H1 (cell line): ENCODE measurements around the gene OGDH. TPM values are rescaled to one million over a fixed set of nuclear protein-coding genes. Genes with fewer than 3 reads are reported as not detected.

Experiments
- CTCF ChIA-PET: fragments of 300-600 bp; sonication (Branson Sonifier 250); formaldehyde crosslinking; loops from one replicate; lab custom pipeline; 2021; ENCODE audit not compliant: partially characterized antibody; lab: Charles Lee
- POLR2A ChIA-PET: fragments of 300-600 bp; sonication (Branson Sonifier 250); formaldehyde crosslinking; loops from one replicate; lab custom pipeline; 2021; ENCODE audit warnings: inconsistent platforms; ENCODE audit not compliant: partially characterized antibody; lab: Charles Lee
- DNase-seq, 2 experiments: peaks; one replicate each; pipeline versions ENCODE4 v3.0.0 to v3.0.0-alpha.2; 2010 to 2022; ENCODE audit warnings: low spot score in 2 of 2, low read depth in 1 of 2, mixed read lengths in 1 of 2
- FAIRE-seq: peaks from 2 replicates; lab custom pipeline; 2011; peaks lifted over from hg19 to GRCh38; lab: Jason Lieb, UNC
- H2AFZ ChIP-seq: 2 replicates; pipeline ENCODE4 v1.8.1; 2012; ENCODE audit warnings: low read length, inconsistent platforms
- H2AK5ac ChIP-seq: 2 replicates; pipeline ENCODE4 v1.6.1; 2013; ENCODE audit warnings: low read depth, low read length
- H2BK120ac ChIP-seq: replicated peaks from 2 replicates; pipeline ENCODE3; 2013; ENCODE audit warnings: low read depth, low read length, inconsistent platforms
- H2BK12ac ChIP-seq: 2 replicates; pipeline ENCODE4 v1.6.1; 2013; ENCODE audit warnings: low read depth, low read length
- H2BK15ac ChIP-seq: 2 replicates; pipeline ENCODE4 v1.6.1; 2013; ENCODE audit warnings: low read length
- H2BK20ac ChIP-seq: 2 replicates; pipeline ENCODE4 v1.6.1; 2013; ENCODE audit warnings: low read length
- H2BK5ac ChIP-seq: 2 replicates; pipeline ENCODE4 v1.6.1; 2013; ENCODE audit warnings: low read depth, low read length
- H3K14ac ChIP-seq: 2 replicates; pipeline ENCODE4 v1.6.1; 2013; ENCODE audit warnings: inconsistent platforms; ENCODE audit not compliant: insufficient read length
- H3K18ac ChIP-seq: 2 replicates; pipeline ENCODE4 v1.6.1; 2013; ENCODE audit warnings: low read length; ENCODE audit errors: extremely low read depth
- H3K23ac ChIP-seq: 2 replicates; pipeline ENCODE4 v1.6.1; 2013; ENCODE audit warnings: inconsistent platforms; ENCODE audit not compliant: insufficient read length
- H3K23me2 ChIP-seq: 2 replicates; pipeline ENCODE4 v1.6.1; 2013; ENCODE audit warnings: low read depth, low read length
- H3K27ac ChIP-seq: 2 replicates; pipeline ENCODE4 v1.6.1; 2011; ENCODE audit warnings: low read depth, low read length, inconsistent platforms
- H3K27me3 ChIP-seq, 4 experiments: replicated peaks in 1 of 4; 1 replicate in 1 of 4; 2 replicates in 3 of 4; pipeline versions ENCODE4 v1.6.1 to v1.8.1; 2011 to 2013; ENCODE audit warnings: low read length in 3 of 4, mild to moderate bottlenecking in 3 of 4, inconsistent platforms in 2 of 4, mixed read lengths in 2 of 4, moderate library complexity in 1 of 4; ENCODE audit not compliant: control insufficient read depth in 3 of 4, insufficient read depth in 3 of 4; ENCODE audit errors: extremely low read depth in 1 of 4
- H3K36me3 ChIP-seq, 4 experiments: 2 replicates each; pipeline versions ENCODE4 v1.6.1 to v1.8.1; 2011 to 2013; ENCODE audit warnings: mild to moderate bottlenecking in 4 of 4, low read length in 3 of 4, moderate library complexity in 2 of 4, control low read depth in 1 of 4, inconsistent platforms in 1 of 4; ENCODE audit not compliant: insufficient read depth in 4 of 4, control insufficient read depth in 2 of 4
- H3K4ac ChIP-seq: replicated peaks from 2 replicates; pipeline ENCODE3; 2013; ENCODE audit warnings: low read length, low read depth, mixed read lengths, inconsistent platforms; ENCODE audit not compliant: insufficient read length
- H3K4me1 ChIP-seq, 4 experiments: replicated peaks in 1 of 4; 1 replicate in 1 of 4; 2 replicates in 3 of 4; pipeline versions ENCODE4 v1.6.1 to v1.8.1; 2011 to 2013; ENCODE audit warnings: low read length in 3 of 4, inconsistent platforms in 2 of 4, mixed read lengths in 1 of 4; ENCODE audit not compliant: insufficient read depth in 4 of 4, control insufficient read depth in 3 of 4
- H3K4me2 ChIP-seq, 2 experiments: 2 replicates each; pipeline versions ENCODE4 v1.6.1 to v1.8.1; 2011 to 2013; ENCODE audit warnings: low read depth in 2 of 2, low read length in 2 of 2, control low read depth in 1 of 2, inconsistent platforms in 1 of 2, mild to moderate bottlenecking in 1 of 2; ENCODE audit not compliant: insufficient read depth in 1 of 2
- H3K4me3 ChIP-seq, 4 experiments: fragments of 200-600, 300-600 bp in 1 of 4; sonication (generic), shearing (Covaris generic), sonication (Bioruptor Twin) in 1 of 4; 2 replicates each; pipeline versions ENCODE4 v1.5.1 to v1.8.1; 2011 to 2016; ENCODE audit warnings: low read length in 4 of 4, low read depth in 3 of 4, control low read depth in 2 of 4, inconsistent platforms in 2 of 4, mild to moderate bottlenecking in 2 of 4, mixed read lengths in 1 of 4, moderate library complexity in 1 of 4; ENCODE audit not compliant: insufficient read depth in 2 of 4; ENCODE audit errors: extremely low read depth in 1 of 4
- H3K56ac ChIP-seq: replicated peaks from 2 replicates; pipeline ENCODE3; 2013; ENCODE audit warnings: low read depth, mild to moderate bottlenecking, mixed read lengths, low read length, inconsistent platforms; ENCODE audit not compliant: insufficient read length
- H3K79me1 ChIP-seq: 2 replicates; pipeline ENCODE4 v1.6.1; 2013; ENCODE audit warnings: low read depth, low read length, control low read depth
- H3K79me2 ChIP-seq, 2 experiments: 2 replicates each; pipeline versions ENCODE4 v1.6.1 to v1.8.1; 2012 to 2013; ENCODE audit warnings: low read length in 2 of 2, mild to moderate bottlenecking in 2 of 2, inconsistent platforms in 1 of 2; ENCODE audit not compliant: insufficient read depth in 2 of 2, control insufficient read depth in 1 of 2
- H3K9ac ChIP-seq, 4 experiments: replicated peaks in 1 of 4; 1 replicate in 1 of 4; 2 replicates in 3 of 4; pipeline versions ENCODE4 v1.6.1 to v1.8.1; 2011 to 2013; ENCODE audit warnings: low read depth in 3 of 4, low read length in 3 of 4, control low read depth in 2 of 4, mild to moderate bottlenecking in 2 of 4, moderate library complexity in 2 of 4, inconsistent platforms in 1 of 4; ENCODE audit errors: extremely low read depth in 1 of 4
- H3K9me3 ChIP-seq, 2 experiments: 2 replicates each; pipeline versions ENCODE4 v1.6.1 to v1.8.1; 2012 to 2013; ENCODE audit warnings: mild to moderate bottlenecking in 2 of 2, moderate library complexity in 2 of 2, control low read depth in 1 of 2, inconsistent platforms in 1 of 2, low read depth in 1 of 2, low read length in 1 of 2, mixed read lengths in 1 of 2; ENCODE audit not compliant: insufficient read depth in 2 of 2
- H4K20me1 ChIP-seq, 2 experiments: replicated peaks in 1 of 2; 2 replicates each; pipeline versions ENCODE3 to v1.8.1; 2011 to 2013; ENCODE audit warnings: inconsistent platforms in 2 of 2, low read length in 2 of 2, mild to moderate bottlenecking in 1 of 2; ENCODE audit not compliant: insufficient read depth in 2 of 2, control insufficient read depth in 1 of 2
- H4K5ac ChIP-seq: 2 replicates; pipeline ENCODE4 v1.6.1; 2013; ENCODE audit warnings: low read length, low read depth, mixed read lengths, inconsistent platforms; ENCODE audit not compliant: insufficient read length
- H4K8ac ChIP-seq: 2 replicates; pipeline ENCODE4 v1.8.0; 2013; ENCODE audit warnings: mild to moderate bottlenecking, moderate library complexity, low read length, inconsistent platforms; ENCODE audit not compliant: insufficient read depth; ENCODE audit errors: extremely low read depth
- H4K91ac ChIP-seq: replicated peaks from 2 replicates; pipeline ENCODE3; 2013; ENCODE audit warnings: low read length, mixed read lengths, inconsistent platforms; ENCODE audit not compliant: insufficient read length
- ASH2L ChIP-seq: fragments of 200-600, 300-600 bp; sonication (generic); IDR thresholded peaks from one replicate; pipeline ENCODE4 v1.7.1; 2017; ENCODE audit warnings: low read length
- BACH1 ChIP-seq: IDR thresholded peaks from 2 replicates; pipeline ENCODE4 v1.6.1; 2012; ENCODE audit warnings: low read length, improper control_type of control experiment
- CEBPB ChIP-seq: IDR thresholded peaks from 2 replicates; pipeline ENCODE4 v1.6.1; 2012; ENCODE audit warnings: low read depth, low read length
- CHD1 ChIP-seq: IDR thresholded peaks from 2 replicates; pipeline ENCODE4 v1.6.1; 2012; ENCODE audit warnings: low read depth, low read length, improper control_type of control experiment
- EGR1 ChIP-seq: IDR thresholded peaks from 2 replicates; pipeline ENCODE4 v1.6.1; 2011; ENCODE audit warnings: low read depth, low read length, borderline replicate concordance
- GABPA ChIP-seq: IDR thresholded peaks from 2 replicates; pipeline ENCODE4 v1.6.1; 2011; ENCODE audit warnings: mild to moderate bottlenecking, low read length, moderate library complexity, borderline replicate concordance; ENCODE audit not compliant: insufficient read depth
- JUN ChIP-seq: IDR thresholded peaks from 2 replicates; pipeline ENCODE4 v1.6.1; 2011; ENCODE audit warnings: low read depth, mild to moderate bottlenecking, improper control_type of control experiment, low read length
- KDM4A ChIP-seq: IDR thresholded peaks from one replicate; pipeline ENCODE4 v1.7.1; 2012; ENCODE audit warnings: low read depth, mild to moderate bottlenecking, moderate library complexity, low read length, inconsistent platforms; ENCODE audit not compliant: severe bottlenecking
- RNF2 ChIP-seq: fragments of 200-900, 300-1000 bp; sonication (generic); IDR thresholded peaks from 2 replicates; pipeline ENCODE4 v1.7.1; 2016; ENCODE audit warnings: borderline replicate concordance, low read depth, mild to moderate bottlenecking, antibody characterized with exemption, low read length; ENCODE audit not compliant: poor library complexity, severe bottlenecking; ENCODE audit errors: missing control alignments
- SIN3A ChIP-seq, 2 experiments: IDR thresholded peaks in 1 of 2; conservative IDR thresholded peaks in 1 of 2; 2 replicates each; pipeline ENCODE4 v1.6.1; 2011 to 2012; ENCODE audit warnings: low read length in 2 of 2, improper control_type of control experiment in 1 of 2, low read depth in 1 of 2, mild to moderate bottlenecking in 1 of 2
- SIRT6 ChIP-seq: IDR thresholded peaks from one replicate; pipeline ENCODE4 v1.7.1; 2012; ENCODE audit warnings: low read length, inconsistent platforms
- SP1 ChIP-seq: IDR thresholded peaks from 2 replicates; pipeline ENCODE4 v1.6.1; 2011; ENCODE audit warnings: low read depth, low read length
- TAF1 ChIP-seq: IDR thresholded peaks from 2 replicates; pipeline ENCODE4 v1.6.1; 2011; ENCODE audit warnings: mild to moderate bottlenecking, low read depth, low read length
- TCF12 ChIP-seq: IDR thresholded peaks from 2 replicates; pipeline ENCODE4 v1.6.1; 2011; ENCODE audit warnings: low read depth, mild to moderate bottlenecking, low read length
- TEAD4 ChIP-seq: IDR thresholded peaks from 2 replicates; pipeline ENCODE4 v1.6.1; 2012; ENCODE audit warnings: low read depth, low read length, inconsistent platforms, mixed read lengths
- WGBS, 2 experiments: shearing (Covaris generic) in 1 of 2; methylation state at CpG; one replicate each; pipeline versions ENCODE4 v1.1.6 to v1.1.7; 2013 to 2015; ENCODE audit warnings: low lambda C conversion rate in 2 of 2, mixed read lengths in 2 of 2, inconsistent platforms in 1 of 2, low coverage in 1 of 2, missing lambda C conversion rate in 1 of 2; ENCODE audit not compliant: insufficient replicate concordance in 2 of 2, insufficient coverage in 1 of 2, insufficient read length in 1 of 2; ENCODE audit errors: extremely low coverage in 1 of 2, missing lambda C conversion rate in 1 of 2; 5-methylcytosine and 5-hydroxymethylcytosine counted together
- polyA plus RNA-seq, 7 experiments: library from polyadenylated mRNA; depleted of rRNA in 3 of 7; stranded (reverse) in 5 of 7; unstranded in 2 of 7; fragments of >200 nt in 5 of 7; fragments of 200-250 nt in 2 of 7; gene quantifications; 1 replicate in 5 of 7; 2 replicates in 1 of 7; 4 replicates in 1 of 7; pipeline versions ENCODE4 v1.2.1 to v1.2.3, GENCODE V29; 2011 to 2013; ENCODE audit warnings: missing spikeins in 2 of 7, mixed read lengths in 2 of 7
- total RNA-seq: library from RNA; stranded (reverse); fragmentation: NEBNext Ultra II Directional; extraction: Animal tissue kit (Norgen Biotek cat#: 25700); gene quantifications from 2 replicates; pipeline ENCODE4 v1.2.1, GENCODE V29; 2021

The OGDH gene
- total and polyA plus RNA-seq, 2 of the 8 experiments (the other 6 are each of a cell fraction or from before 2014, with no cell fraction given) = 71.6 to 91.6 TPM

DNA sequence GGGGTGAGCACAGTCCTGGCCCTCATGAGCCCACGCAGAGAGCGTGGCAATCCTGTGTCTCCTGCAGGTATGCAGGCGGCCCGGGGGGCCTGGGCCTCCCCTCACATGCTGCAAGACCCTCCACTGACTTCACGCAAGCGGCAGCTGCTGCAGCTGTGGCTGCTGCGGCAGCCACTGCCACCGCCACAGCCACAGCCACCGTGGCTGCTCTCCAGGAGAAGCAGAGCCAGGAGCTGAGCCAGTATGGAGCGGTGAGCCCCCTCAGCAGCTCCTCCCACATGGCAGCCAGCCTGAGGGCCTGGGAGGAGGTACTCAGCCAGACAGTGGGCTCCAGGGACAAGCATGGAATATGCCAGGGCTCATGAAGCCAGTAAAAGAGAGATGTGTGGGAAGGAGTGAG lies 150.9 kb downstream of the OGDH start:
- no peak overlapping the region for H2BK20ac ChIP-seq
- no peaks in the 10 kb centered on the region for H3K23me2 ChIP-seq
- no peak overlapping the region for H3K56ac ChIP-seq
- no peak overlapping the region for H3K27ac ChIP-seq
- H2AFZ ChIP-seq = no peak overlapping the region
- H3K4ac ChIP-seq = no peak overlapping the region
- H4K91ac ChIP-seq = no peak overlapping the region
- peaks cover 0 to 32% of the 10 kb centered on the region in 2 experiments; a peak in 2 of 4 replicates for H3K79me2 ChIP-seq
- H3K9me3 ChIP-seq = no peaks in the 10 kb centered on the region
- FAIRE-seq (no peak), DNase-seq (no peak)
- H4K5ac ChIP-seq = no peak overlapping the region
- no peaks in the 10 kb centered on the region; a peak in 1 of 7 replicates for H3K27me3 ChIP-seq
- H4K8ac ChIP-seq = no peak overlapping the region; the same call in 1 of the 2 replicates
- ChIA-PET CTCF (interaction anchor here (1.2 kb wide), 1 partner anchor 12 kb away, joined by 3 read pairs; no protein-coding TSS in a partner anchor), POLR2A (interaction anchor here (1.4 to 2.7 kb wide), 3 partner anchors 10 to 15 kb away, joined by 3 to 12 read pairs (median 5); no protein-coding TSS in a partner anchor)
- H2BK15ac ChIP-seq = no peak overlapping the region
- no peak overlapping the region for H2AK5ac ChIP-seq
- no peaks in the 10 kb centered on the region for H3K4me1 ChIP-seq
- H3K9ac ChIP-seq = no peak overlapping the region
- peaks cover 1% of the 10 kb centered on the region; the same call in 1 of the 2 replicates for H3K79me1 ChIP-seq
- no peak overlapping the region for H3K23ac ChIP-seq
- no peak overlapping the region for H2BK120ac ChIP-seq
- peaks cover 11 to 26% of the 10 kb centered on the region in 2 experiments for H4K20me1 ChIP-seq
- 94% methylated on average over 10 of the region's 10 CpGs; no CpG with 5 or more reads in 1 of the 2 experiments for WGBS, 2 experiments
- no peak overlapping the region for H2BK5ac ChIP-seq
- no peak overlapping the region for H3K4me3 ChIP-seq
- H3K14ac ChIP-seq = no peak overlapping the region
- no peak overlapping the region for H3K4me2 ChIP-seq
- H2BK12ac ChIP-seq = no peak overlapping the region
- H3K18ac ChIP-seq = no peak overlapping the region
- peaks cover 1 to 42% (median 8%) of the 10 kb centered on the region in 4 experiments; a peak in 7 of 8 replicates for H3K36me3 ChIP-seq
- TF ChIP-seq TCF12 (no peak), CEBPB (no peak), RNF2 (no peak), EGR1 (no peak), SIN3A (conservative IDR thresholded peaks at IDR 0.05 in 1 of 2, IDR thresholded peaks at IDR 0.05 in 1 of 2; ENCODE audit: low read depth in 1 of 2, low read length in 2 of 2) (no peak), CHD1 (no peak), ASH2L (no peak), JUN (no peak), TAF1 (no peak), KDM4A (no peak), SP1 (no peak), TEAD4 (no peak), SIRT6 (no peak), BACH1 (no peak), GABPA (no peak)
